Astrocyte of the cerebellum (primary cell): Measurements from ENCODE around the gene TMCC1.

Experiments
- DNase-seq: peaks from one replicate; pipeline ENCODE4 v3.0.0-alpha.2; 2011; ENCODE audit warnings: low read depth
- H3K4me3 ChIP-seq: 2 replicates; pipeline ENCODE4 v1.5.1; 2011; ENCODE audit warnings: mild to moderate bottlenecking, low read depth, low read length, moderate library complexity
- in situ Hi-C: cut with HindIII; loops from 2 replicates; pipeline ENCODE4 v1.10.0; 2017; ENCODE audit warnings: low sequenced_read_pairs
- TF ChIP-seq, protein P1 (sequence below): IDR thresholded peaks from 2 replicates; pipeline ENCODE4 v1.5.1; 2012; ENCODE audit warnings: low read length, low read depth, moderate library complexity, mild to moderate bottlenecking; ENCODE audit errors: missing control alignments

TMCC1 gene

DNA sequence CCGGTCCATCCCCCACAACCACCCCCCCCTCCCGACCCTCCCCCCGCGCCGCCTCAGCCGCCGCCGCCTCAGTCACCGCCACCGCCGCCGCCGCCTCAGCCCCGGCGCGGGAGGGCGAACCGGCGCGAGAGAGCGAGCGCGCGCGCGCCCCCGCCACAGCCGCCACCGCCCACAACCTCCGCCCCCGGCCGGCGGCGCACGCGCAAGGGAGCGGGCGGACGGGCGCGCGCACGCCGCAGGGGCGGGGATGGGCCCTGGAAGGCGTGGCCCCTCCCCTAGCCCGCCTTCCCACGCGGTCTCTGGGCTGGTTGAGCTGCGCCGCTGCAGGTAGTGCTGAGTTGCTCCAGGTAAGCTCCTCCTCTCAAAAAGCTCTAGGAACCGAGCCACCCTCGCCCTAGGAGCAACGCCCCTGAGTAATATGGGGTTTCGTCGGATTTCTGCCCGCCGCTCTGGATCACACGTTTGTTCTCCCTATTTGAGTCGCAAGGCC is at the start of gene TMCC1:
TMCC1 (minus strand) TSS at position 131 of the 490 bp plus-strand sequence.
- TF ChIP-seq, protein P1, sequence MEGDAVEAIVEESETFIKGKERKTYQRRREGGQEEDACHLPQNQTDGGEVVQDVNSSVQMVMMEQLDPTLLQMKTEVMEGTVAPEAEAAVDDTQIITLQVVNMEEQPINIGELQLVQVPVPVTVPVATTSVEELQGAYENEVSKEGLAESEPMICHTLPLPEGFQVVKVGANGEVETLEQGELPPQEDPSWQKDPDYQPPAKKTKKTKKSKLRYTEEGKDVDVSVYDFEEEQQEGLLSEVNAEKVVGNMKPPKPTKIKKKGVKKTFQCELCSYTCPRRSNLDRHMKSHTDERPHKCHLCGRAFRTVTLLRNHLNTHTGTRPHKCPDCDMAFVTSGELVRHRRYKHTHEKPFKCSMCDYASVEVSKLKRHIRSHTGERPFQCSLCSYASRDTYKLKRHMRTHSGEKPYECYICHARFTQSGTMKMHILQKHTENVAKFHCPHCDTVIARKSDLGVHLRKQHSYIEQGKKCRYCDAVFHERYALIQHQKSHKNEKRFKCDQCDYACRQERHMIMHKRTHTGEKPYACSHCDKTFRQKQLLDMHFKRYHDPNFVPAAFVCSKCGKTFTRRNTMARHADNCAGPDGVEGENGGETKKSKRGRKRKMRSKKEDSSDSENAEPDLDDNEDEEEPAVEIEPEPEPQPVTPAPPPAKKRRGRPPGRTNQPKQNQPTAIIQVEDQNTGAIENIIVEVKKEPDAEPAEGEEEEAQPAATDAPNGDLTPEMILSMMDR = no peak
- in situ Hi-C loops = no loop called here
- peak within 1 kb of the TSS; percentile 88 for H3K4me3 ChIP-seq
- DNase-seq = peak; percentile 33

DNA sequence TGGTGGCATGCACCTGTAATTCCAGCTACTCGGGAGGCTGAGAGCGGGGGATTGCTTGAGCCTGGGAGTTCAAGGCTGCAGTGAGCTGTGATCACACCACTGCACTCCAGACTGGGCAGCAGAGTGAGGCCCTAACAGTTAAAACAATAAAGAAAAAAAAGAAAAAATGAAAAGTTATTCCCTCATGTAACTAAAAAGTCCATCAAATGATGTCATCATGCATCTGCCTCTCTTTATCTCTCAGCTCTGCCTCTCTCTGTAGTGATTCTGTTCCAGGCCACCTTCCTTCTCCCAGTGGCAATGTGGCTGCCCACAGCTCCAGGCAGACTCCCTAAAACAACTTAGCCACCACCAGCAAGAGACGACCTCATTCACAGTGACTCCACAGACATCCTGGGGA is 49.5 kb upstream of the TMCC1 start:
- H3K4me3 ChIP-seq = no peak overlapping the region
- in situ Hi-C loops = no loop called here
- TF ChIP-seq, protein P1 = no peak
- DNase-seq = no peak

DNA sequence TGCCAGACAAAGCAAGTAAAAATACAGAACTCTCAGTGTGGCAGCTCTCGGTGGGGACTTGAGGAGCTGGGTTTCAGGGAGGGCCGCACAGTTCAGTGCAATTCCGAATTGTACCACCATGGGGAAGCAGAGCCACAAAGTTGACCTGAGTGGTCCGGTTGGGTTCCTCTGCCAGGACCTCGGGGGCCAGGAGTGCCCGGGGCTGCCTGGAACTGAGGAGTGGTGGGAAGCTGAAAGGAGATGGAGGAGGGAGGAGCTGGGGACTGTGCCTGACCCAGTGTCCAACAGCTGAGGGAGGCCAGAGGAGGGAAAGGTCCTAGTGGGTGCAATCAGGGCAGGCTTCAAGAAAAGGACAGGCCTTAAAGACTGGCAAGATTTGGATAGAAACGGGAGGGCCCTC is 48.8 kb upstream of the TMCC1 start:
- no peak overlapping the region for H3K4me3 ChIP-seq
- TF ChIP-seq, protein P1 = peak; percentile 72
- peak; percentile 37 for DNase-seq
- in situ Hi-C loops = no loop called here

DNA sequence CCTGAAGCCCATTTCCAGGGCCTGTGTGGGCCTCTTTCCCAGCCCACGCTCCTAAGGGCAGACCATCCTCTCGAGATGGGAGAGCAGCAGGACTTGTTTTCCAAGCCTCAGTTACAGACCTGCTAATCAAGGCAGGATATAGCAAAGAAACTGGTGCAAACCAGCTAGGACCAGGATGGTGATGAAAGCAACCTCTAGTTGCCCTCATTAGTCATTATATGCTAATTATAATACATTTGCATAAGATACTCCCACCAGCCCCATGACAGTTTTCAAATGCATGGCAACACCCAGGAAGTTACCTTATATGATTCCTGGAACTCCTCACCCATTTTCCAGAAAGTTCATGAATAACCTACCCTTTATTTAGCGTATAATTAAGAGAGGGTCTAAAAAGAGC is 46.6 kb upstream of the TMCC1 start:
- TF ChIP-seq, protein P1 = no peak
- in situ Hi-C loops = no loop called here
- no peak for DNase-seq
- no peak overlapping the region for H3K4me3 ChIP-seq

DNA sequence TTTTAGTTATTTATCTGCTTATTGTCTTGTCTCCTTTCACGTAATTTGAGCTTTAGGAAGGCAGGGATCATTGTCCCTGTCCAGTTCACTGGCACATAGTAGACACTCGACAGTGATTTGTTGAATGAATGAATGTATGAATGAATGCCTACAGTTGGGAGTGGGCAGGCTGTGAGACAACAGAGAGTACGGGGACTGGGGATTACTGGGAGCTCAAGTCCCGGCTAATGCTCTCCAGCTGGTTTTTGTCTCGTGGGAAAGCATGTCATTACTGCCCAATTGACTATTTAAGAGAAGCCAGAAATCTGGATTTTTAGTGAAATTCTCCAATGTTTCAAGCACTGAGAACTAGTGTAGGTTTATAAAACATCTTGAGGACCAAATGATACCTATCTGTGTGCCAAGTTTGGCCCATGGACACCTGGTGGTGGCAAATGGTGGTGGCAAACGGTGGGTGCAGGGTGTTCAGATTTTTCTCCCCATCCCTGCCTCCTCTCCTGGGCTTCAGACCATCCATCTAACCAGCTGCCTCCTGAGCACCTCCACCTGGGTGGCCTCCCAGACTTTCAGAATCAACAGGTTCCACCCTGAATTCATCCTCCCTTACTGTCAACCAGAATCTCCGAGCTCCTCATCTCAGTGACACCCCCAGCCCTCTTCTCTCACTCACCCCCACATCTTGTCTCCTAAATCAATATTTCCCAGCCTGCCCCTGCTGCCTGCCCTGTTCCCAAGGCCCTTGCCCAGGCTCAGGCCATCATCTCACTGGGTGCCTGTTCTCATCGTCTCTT is 44.8 kb upstream of the TMCC1 start:
- in situ Hi-C loops = no loop called here
- no peak for DNase-seq
- TF ChIP-seq, protein P1 = no peak
- H3K4me3 ChIP-seq = no peak overlapping the region

DNA sequence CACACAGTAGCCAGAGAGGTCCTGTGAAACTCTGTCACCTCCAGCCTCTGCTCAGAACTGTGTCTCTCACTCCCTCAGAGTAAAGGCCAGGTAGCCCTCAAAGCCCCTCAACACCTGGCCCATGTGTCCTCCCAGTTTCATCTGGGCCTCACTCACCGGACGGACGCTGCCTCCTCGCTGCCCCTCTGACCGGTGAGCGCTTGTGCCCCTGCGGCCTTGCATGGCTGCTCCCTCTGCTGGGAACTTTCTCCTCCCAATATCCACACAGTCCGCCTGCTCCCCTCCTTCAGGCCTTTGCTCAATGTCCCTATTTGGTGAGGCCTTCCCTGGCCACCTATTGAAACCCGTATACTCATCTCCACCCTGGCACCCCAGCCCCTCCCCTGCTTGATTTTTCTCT is 44.2 kb upstream of the TMCC1 start:
- DNase-seq = no peak
- no peak overlapping the region for H3K4me3 ChIP-seq
- TF ChIP-seq, protein P1 = no peak
- in situ Hi-C loops = no loop called here
